ENCODE measurements around the gene UBE2L3. TPM values are rescaled to one million over a fixed set of nuclear protein-coding genes. Genes with fewer than 3 reads are reported as not detected.
"Not testable (repeated sequence)": the region's sequence is repeated elsewhere in the genome, so short reads cannot be mapped to it uniquely, and the experiment has no call there.

Gene UBE2L3
- polyA plus RNA-seq (ENCODE audit: insufficient read length in 3 of 3): 10 to 100 TPM; 52.3 to 60.0 (median 56.5) TPM
- long read RNA-seq, donor 1, transcript UBE2L3-201 (4 exons, 3,028 nt): major isoform, 63 of 65 reads
- long read RNA-seq, donor 1, partial matches to known transcripts: 0 of 65 reads
- long read RNA-seq, donor 1, other reads (novel, unspliced or antisense): 0 of 65 reads
- long read RNA-seq, donor 2, transcript UBE2L3-201 (4 exons, 3,028 nt): major isoform, 77 of 91 reads
- long read RNA-seq, donor 2, partial matches to known transcripts: 13 of 91 reads
- long read RNA-seq, donor 2, other reads (novel, unspliced or antisense): 0 of 91 reads
- long read RNA-seq, donor 3, transcript UBE2L3-201 (4 exons, 3,028 nt): major isoform, 69 of 84 reads
- long read RNA-seq, donor 3, partial matches to known transcripts: 12 of 84 reads
- long read RNA-seq, donor 3, other reads (novel, unspliced or antisense): 0 of 84 reads
- long read RNA-seq, donor 4, transcript UBE2L3-201 (4 exons, 3,028 nt): major isoform, 55 of 61 reads
- long read RNA-seq, donor 4, partial matches to known transcripts: 5 of 61 reads
- long read RNA-seq, donor 4, other reads (novel, unspliced or antisense): 0 of 61 reads
- long read RNA-seq, donor 5, transcript UBE2L3-201 (4 exons, 3,028 nt): major isoform, 49 of 50 reads
- long read RNA-seq, donor 5, partial matches to known transcripts: 0 of 50 reads
- long read RNA-seq, donor 5, other reads (novel, unspliced or antisense): 0 of 50 reads
- long read RNA-seq, donor 6, transcript UBE2L3-201 (4 exons, 3,028 nt): major isoform, 48 of 48 reads
- long read RNA-seq, donor 6, partial matches to known transcripts: 0 of 48 reads
- long read RNA-seq, donor 6, other reads (novel, unspliced or antisense): 0 of 48 reads
- long read RNA-seq, donor 7, transcript UBE2L3-201 (4 exons, 3,028 nt): major isoform, 68 of 96 reads
- long read RNA-seq, donor 7, partial matches to known transcripts: 27 of 96 reads
- long read RNA-seq, donor 7, other reads (novel, unspliced or antisense): 0 of 96 reads
- long read RNA-seq, donor 8, transcript UBE2L3-201 (4 exons, 3,028 nt): major isoform, 23 of 24 reads
- long read RNA-seq, donor 8, partial matches to known transcripts: 0 of 24 reads
- long read RNA-seq, donor 8, other reads (novel, unspliced or antisense): 0 of 24 reads
- long read RNA-seq, donor 9, transcript UBE2L3-201 (4 exons, 3,028 nt): major isoform, 74 of 76 reads
- long read RNA-seq, donor 9, partial matches to known transcripts: 0 of 76 reads
- long read RNA-seq, donor 9, other reads (novel, unspliced or antisense): 0 of 76 reads
- long read RNA-seq, donor 10, transcript UBE2L3-201 (4 exons, 3,028 nt): major isoform, 63 of 74 reads
- long read RNA-seq, donor 10, partial matches to known transcripts: 11 of 74 reads
- long read RNA-seq, donor 10, other reads (novel, unspliced or antisense): 0 of 74 reads
- long read RNA-seq, donor 11, transcript UBE2L3-201 (4 exons, 3,028 nt): major isoform, 48 of 66 reads
- long read RNA-seq, donor 11, partial matches to known transcripts: 17 of 66 reads
- long read RNA-seq, donor 11, other reads (novel, unspliced or antisense): 0 of 66 reads
- long read RNA-seq, donor 12, transcript UBE2L3-201 (4 exons, 3,028 nt): major isoform, 78 of 95 reads
- long read RNA-seq, donor 12, partial matches to known transcripts: 15 of 95 reads
- long read RNA-seq, donor 12, other reads (novel, unspliced or antisense): 0 of 95 reads
- long read RNA-seq, donor 13, transcript UBE2L3-201 (4 exons, 3,028 nt): major isoform, 23 of 41 reads
- long read RNA-seq, donor 13, partial matches to known transcripts: 18 of 41 reads
- long read RNA-seq, donor 13, other reads (novel, unspliced or antisense): 0 of 41 reads
- long read RNA-seq, donor 14, transcript UBE2L3-201 (4 exons, 3,028 nt): major isoform, 101 of 131 reads
- long read RNA-seq, donor 14, partial matches to known transcripts: 29 of 131 reads
- long read RNA-seq, donor 14, other reads (novel, unspliced or antisense): 0 of 131 reads
- long read RNA-seq, donor 15, transcript UBE2L3-201 (4 exons, 3,028 nt): major isoform, 92 of 105 reads
- long read RNA-seq, donor 15, partial matches to known transcripts: 13 of 105 reads
- long read RNA-seq, donor 15, other reads (novel, unspliced or antisense): 0 of 105 reads
- long read RNA-seq, donor 16, transcript UBE2L3-201 (4 exons, 3,028 nt): major isoform, 93 of 111 reads
- long read RNA-seq, donor 16, partial matches to known transcripts: 14 of 111 reads
- long read RNA-seq, donor 16, other reads (novel, unspliced or antisense): 0 of 111 reads

DNA sequence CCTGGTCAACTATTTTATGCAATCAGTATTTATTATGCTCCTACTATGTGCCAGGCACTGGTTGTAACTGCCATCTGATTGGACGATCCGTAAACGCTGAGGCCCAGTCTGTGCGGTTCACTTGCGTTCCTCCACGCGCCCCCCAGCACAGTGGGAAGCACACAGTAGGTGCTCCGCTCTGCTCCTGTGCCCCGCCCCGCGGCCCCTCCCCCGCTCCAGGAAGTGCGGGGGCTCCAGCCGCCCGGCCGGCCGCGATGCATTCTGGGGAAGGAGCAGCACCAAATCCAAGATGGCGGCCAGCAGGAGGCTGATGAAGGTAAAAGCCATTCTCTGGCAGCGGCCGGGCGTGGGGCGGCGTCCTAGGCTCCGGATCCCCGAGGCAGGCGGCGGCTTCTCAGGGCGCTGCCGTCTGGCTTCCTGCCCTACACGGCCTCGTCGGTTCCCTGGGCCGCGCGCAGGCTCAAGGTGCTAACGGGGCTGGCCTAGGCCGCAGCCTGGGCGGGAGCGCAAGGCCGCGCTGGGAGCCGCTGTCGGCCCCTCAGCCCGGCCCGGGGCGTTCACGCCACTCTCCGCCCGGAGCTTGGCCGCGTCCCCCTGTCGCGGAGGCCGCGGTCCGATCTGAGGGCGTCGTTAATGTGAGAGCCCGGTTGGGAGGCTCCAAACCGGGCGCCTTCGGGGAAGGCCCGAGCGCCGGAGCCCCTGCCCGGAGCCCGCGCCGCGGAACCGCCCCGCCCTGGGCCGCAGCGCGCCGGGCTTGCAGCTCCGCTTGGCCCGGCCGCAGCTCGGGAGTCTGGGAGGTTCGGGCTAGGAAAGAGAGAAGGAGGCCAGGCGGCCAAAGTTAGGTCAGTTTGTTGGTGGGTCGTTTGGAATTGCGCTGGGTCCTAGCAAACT lies at the start of gene UBE2L3:
Gene UBE2L3 (plus strand): TSS at position 259 of the 891 bp plus-strand sequence. CDS start 31 bp downstream, at position 290.
- DNase-seq: peak; percentile 80

DNA sequence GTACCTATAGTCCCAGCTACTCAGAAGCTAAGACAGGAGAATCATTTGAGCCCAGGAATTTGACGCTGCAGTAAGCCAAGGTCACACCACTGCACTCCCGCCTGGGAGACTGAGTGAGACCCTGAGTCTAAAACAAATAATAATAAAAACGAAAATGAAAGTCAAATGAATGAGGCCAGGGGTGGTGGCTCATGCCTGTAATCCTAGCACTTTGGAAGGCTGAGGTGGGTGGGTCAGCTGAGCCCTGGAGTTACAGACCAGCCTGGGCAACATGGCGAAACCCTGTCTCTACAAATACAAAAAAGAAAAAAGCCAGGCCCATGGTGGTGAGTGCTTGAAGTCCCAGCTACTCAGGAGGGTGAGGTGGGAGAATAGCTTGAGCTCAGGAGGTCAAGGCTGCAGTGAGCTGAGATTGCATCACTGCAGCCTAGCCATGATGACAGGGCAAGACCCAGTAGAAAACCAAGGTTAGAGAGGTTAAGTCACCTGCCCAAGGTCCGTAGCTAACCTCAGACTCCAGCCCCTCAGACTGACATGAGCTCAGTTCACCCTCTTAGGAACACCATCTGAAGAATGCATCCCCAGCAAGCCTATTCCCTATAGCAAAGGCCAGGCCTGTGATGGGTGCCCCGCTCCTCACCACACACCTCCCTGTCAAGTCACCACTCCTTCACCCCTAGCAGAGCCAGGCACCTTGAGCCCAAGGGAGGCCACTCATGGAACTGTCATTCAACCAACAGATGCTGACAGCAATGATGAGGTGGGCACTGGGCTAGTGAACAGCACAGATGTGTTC lies 40.6 kb upstream of the UBE2L3 start:
- not testable (repeated sequence) for DNase-seq

DNA sequence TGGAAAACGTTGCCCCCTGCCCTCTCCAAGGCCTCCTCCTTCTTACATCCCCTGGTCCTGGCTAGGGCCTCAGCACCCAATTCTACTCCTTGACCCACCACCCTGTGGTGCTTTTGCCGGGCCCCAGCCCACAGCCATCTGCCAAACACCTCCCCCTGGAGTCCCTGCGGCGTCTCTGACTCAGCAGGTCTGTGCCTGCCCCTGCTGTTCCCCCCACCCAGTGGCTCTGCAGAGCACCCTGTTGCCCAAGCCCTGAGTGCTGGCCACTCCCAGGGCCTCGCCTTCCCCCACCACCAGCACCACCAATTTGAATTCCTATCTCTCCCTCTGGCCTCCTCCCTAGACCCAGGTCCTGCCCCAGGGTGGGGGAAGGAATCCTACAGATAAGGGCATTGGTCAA lies 36.0 kb upstream of the UBE2L3 start:
- DNase-seq: not testable (repeated sequence)

DNA sequence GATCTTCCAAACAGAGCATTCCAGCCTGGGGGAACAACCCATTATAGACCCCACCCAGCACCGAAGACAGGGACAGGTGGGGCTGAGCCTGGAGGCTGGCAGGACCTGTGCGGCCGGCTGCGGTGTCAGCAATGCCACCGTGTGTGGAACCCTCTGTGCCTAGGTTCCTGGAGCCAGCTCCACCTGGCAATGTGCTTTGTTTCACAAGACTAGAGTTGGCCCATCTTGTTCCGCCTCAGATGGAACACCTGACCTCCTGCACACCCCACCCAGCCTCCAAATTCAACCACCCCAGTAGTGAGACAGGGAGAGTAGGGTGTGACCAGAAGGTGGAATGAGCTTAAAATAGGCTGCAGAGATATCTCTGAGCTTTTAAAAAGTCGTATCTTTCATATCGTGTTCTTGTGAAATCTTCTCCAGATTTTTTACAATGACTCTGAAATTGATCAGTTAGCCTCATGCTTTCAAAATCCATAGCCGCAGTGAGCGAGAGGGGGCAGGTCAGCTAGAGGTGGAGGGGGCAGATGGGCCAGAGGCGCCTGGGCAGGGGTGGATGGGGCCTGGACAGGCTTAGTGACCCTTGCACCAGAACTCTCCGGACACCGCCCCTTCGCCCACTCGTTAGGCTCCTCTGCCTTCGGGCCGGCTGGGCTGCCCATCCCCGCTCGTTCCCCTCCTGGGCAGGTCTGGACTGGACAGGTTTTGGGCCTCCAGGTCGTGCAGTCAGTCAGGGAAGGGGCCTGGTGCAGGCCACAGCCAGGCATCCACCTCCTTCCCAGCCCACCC lies 34.5 kb upstream of the UBE2L3 start:
- not testable (repeated sequence) for DNase-seq

DNA sequence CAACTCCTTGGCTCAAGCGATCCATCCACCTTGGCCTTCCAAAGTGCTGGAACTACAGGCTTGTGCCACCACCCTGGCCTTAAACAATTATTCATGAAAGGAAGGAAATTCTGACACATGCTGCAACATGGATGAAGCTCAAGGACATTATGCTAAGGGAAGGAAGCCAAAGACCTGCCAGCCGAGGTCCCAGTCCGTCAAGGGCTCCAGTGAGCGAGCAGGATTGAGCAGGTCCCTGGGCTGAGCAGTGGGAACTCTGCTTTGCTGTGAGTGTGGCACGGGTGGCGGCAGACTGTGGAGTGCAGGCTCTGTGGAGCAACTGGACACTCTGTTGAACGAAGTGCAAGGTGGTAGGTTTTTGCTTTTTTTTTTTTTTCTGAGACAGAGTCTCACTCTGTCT lies 27.7 kb upstream of the UBE2L3 start:
- not testable (repeated sequence) for DNase-seq

DNA sequence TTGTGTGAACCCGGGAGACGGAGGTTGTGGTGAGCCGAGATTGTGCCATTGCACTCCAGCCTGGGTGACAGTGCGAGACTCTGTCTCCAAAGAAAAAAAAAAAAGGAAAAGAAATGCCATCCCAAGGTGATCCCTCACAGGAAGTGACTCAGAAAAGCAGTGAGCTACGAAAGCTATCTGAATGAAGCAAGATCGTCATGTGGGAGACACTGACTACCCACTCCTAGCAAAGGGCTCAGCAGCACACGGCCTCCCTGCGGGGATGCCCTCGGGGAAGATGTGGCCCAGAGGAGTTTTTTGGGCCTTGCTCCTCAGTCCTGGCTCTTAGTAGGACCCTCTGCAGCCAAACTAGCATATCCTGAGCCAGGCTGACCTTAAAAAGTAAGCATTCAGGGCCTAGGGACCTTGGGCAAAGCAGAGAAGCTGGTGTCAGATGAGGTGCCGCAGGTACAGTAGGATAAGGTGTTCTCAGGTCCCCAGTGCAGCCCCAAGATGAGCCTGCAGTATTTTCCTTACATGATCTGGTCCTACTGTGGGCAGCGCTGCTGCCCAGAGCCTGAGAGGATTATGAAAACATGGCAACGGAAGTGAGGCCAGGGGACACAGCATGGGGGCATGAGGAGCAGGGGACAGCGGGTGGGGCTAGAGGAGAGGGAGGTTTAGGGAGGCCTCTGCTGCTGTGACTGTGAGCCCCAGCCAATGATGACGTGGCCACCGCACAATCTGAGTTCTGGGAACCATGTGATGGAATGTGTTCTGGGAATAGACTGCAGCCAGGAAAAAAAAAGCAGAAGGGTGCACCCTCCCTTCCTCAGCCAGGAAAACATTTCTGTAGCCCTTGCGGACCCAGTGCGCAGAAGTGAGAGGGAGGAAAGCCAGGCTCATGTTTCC lies 22.8 kb upstream of the UBE2L3 start:
- DNase-seq: not testable (repeated sequence)

DNA sequence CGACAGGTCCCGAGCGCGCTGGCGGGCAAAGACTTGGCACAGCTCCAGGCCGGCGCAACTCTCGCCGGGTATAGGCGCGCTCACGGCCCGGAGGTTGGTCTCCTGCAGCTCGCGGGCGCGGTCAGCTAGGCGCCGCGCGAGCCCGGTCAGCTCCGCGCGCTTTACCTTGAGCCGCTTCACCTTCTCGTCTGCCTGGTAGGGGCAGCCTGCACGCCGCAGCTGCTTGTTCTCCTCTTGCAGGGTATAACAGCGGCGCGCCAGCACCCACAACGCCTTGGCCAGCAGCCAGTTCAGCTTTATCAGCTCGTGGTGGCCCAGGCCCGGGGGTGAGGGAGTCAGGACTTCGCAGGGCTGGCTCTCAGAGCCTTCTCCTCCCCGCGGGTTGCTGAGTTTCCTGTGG lies 18.0 kb upstream of the UBE2L3 start:
- DNase-seq: not testable (repeated sequence)

DNA sequence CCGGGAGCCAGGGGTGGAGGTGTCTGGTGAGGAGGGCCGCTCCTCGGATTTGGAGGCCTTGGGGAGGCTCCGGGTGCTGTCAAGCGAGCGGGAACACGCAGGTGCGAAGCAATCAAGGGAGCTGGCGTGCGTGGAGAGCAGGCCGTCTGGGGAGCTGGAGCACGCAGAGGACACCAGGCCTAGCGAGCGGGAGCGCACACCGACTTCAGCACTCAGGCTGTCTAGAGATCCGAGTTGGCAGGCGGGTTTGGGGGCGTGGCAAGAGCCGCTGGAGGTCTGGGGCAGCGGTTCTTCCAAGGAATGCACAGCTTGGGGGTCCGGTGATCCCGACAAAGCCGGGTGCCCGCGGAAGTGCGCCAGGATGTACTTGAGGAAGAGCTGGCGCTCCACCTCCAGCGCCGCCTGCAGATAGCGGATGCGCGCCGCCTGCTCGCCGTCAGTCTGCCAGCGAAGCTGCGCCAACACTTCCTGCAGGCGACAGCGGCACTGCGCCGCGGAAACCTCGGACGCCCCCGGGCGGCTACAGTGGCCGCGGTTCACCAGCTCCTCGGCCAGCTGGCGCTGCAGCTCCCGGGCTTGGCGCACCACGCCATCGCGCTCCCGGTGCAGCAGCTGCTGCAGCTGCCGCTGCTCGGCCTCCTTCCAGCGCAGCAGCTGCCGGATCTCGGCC lies 17.4 kb upstream of the UBE2L3 start:
- DNase-seq: not testable (repeated sequence)

DNA sequence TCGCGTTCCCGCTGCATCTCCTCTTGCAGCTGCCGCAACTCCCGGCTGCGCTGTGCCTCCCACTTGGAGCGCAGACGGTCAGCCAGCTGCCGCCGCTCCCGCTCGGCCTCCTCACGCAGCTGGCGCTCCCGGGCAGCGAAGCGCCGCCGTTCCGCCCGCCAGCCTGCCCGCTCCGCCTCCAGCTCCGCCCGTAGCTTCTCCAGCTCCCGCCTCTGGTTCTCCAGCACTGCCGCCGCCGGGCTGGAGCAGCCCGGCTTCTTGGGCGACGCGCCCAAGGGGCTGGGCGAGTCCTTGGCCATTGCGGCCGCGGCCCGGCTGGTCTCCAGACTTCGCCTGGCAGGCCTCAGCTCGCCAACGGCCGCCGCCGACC lies 16.9 kb upstream of the UBE2L3 start:
- DNase-seq: not testable (repeated sequence)

DNA sequence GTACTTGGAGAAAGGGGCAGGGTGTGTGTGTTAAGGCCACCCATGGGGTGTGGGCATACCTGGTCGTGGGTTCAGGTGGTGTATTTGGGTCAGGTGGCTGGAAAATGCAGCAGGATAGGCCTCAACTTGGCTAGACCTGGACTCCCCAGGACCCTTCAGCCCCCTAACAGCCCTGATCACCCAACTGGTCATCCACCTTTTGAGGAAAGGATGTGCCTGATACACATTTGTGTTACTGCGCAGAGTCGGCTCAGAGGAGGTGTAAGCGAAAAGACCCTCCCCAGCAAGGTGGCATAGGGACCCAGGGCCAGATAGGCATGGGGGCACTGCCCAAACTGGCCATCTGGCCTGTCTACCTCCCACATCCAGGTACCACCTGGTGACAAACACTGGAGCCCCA lies 16.2 kb upstream of the UBE2L3 start, which contains the start of gene RIMBP3C:
Gene RIMBP3C (minus strand): TSS at position 101 of the 400 bp plus-strand sequence. CDS start 485 bp downstream, outside the sequence.
- DNase-seq: not testable (repeated sequence)

DNA sequence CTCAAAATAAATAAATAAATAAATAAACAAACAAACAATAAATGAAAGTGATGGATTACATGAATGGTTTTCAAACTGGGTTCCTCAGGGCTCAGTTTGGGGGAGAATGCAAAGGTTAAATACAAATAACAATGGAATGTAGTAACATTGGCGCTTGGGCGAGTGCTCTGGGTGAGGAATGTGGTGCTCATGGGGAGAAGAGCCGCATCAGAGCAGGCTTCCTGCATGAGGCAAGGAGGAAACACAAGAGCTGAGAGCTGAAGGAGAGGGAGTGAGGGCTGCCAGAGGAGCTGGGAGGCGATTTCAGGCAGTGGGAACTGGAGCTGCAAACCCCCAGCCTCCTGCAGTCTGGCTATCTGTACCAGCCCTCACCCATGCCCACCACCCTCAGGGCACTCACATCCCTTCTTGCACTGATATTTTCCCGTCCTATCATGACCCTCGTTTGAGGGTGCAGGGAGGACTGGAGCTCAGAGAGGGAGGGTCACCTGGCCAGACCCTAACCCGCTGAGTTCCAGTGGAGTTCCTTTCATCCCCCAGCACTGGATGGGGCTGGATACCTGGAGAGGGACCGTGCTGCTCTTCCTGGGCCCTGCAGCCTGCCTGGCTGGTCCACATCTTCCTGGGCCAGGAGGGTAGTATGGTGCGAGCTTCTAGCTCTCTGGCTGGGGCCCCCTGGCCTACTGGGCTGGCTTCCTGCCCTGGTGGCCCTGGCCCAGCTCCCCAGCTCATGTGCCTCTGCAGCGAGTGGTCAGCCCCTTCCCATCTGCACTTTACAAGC lies 8.0 kb upstream of the UBE2L3 start:
- DNase-seq: not testable (repeated sequence)

DNA sequence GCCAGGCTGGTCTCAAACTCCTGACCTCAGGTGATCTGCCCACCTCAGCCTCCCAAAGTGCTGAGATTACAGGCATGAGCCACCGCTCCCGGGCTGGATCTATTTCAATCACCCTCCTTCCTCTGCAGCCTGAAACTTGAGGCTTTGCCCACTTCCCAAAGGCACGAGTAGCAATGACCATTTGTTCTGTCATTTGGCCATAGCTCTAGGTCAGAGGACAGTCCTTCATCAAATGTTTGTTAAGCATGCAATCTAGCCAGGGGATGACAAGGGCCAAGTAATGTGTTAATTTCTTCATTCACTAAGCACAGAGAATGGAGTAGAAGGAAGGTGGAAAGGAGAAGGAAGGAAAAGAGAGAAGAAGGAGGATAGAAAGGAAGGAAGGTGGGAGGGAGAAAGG lies 6.9 kb upstream of the UBE2L3 start:
- not testable (repeated sequence) for DNase-seq

DNA sequence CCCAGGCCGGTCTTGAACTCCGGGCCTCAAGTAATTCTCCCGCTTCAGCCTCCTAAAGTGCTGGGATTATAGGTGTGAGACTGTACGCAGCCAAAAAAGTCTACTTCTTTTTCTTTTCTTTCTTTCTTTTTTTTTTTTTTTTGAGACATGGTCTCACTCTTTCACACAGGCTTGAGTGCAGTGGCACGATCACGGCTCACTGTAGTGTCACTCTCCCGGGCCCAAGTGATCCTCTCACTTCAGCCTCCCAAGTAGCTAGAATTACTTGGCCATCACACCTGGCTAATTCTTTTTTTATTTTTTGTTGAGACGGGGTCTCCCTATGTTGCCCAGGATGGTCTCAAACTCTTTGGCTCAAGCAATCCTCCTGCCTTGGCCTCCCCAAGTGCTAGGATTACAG lies 3.6 kb upstream of the UBE2L3 start:
- DNase-seq: no peak

DNA sequence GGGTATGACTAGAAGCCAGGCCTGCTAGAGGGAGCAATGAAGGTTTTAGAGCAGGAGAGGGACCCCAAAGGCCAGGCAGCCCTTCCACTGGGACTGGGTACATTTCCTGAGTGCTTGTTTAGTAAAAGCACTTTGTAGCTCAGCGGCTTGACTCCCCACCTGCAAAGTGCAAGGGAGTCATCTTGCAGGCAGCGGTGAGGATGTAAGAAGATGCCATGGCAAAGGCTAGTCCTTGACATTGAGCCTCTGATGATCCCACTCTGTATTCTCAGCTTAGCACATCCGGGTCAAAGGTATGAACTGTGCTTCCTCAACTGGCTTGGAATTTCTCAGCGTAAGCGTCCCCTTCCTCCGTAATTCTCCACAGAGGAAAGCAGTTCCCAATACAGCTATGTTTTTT lies 3.1 kb upstream of the UBE2L3 start:
- no peak for DNase-seq
